SK-N-SH (cell line): Measurements from ENCODE around the gene SEC14L5. TPM values are rescaled to one million over a fixed set of nuclear protein-coding genes. Genes with fewer than 3 reads are reported as not detected.
"Not testable (repeated sequence)": the region's sequence is repeated elsewhere in the genome, so short reads cannot be mapped to it uniquely, and the experiment has no call there.

Experiments used
- CTCF ChIA-PET: fragments of 300-600, 350-600 bp; formaldehyde crosslinking; extraction: SDS; loops from one replicate; lab custom pipeline; 2021; lab: Yijun Ruan, JAX
- POLR2A ChIA-PET: fragments of 350-600 bp; sonication (Branson Sonifier 250); formaldehyde crosslinking; extraction: SDS; loops from one replicate; lab custom pipeline; 2020; ENCODE audit warnings: antibody characterized with exemption, inconsistent platforms; lab: Yijun Ruan, JAX
- DNase-seq: peaks from one replicate; pipeline ENCODE4 v3.0.0; 2012
- H2AFZ ChIP-seq: fragments of 200-600 bp; sonication (generic); 2 replicates; pipeline ENCODE4 v1.8.1; 2016; ENCODE audit warnings: antibody characterized with exemption, mild to moderate bottlenecking, low read depth
- H3F3A ChIP-seq: fragments of 200-600 bp; sonication (generic); replicated peaks from 2 replicates; pipeline ENCODE3; 2016; ENCODE audit warnings: antibody characterized with exemption, mild to moderate bottlenecking; ENCODE audit not compliant: insufficient read depth
- H3K27ac ChIP-seq, 2 experiments: fragments of 200-500 bp in 1 of 2; fragments of 200-600 bp in 1 of 2; sonication (Bioruptor generic) in 1 of 2; sonication (generic), shearing (Covaris generic) in 1 of 2; 2 replicates each; pipeline versions ENCODE4 v1.5.1 to v1.6.1; 2014 to 2016; ENCODE audit warnings: low read depth in 2 of 2, inconsistent platforms in 1 of 2, low read length in 1 of 2, mild to moderate bottlenecking in 1 of 2, mixed read lengths in 1 of 2
- H3K27me3 ChIP-seq: fragments of 200-600 bp; sonication (generic), shearing (Covaris generic); 2 replicates; pipeline ENCODE4 v1.6.1; 2016; ENCODE audit warnings: mixed run types; ENCODE audit not compliant: insufficient read depth
- H3K36me3 ChIP-seq, 2 experiments: fragments of 200-500 bp in 1 of 2; fragments of 200-600 bp in 1 of 2; sonication (Bioruptor generic) in 1 of 2; sonication (generic) in 1 of 2; replicated peaks in 1 of 2; 2 replicates each; pipeline versions ENCODE3 to v1.5.1; 2014 to 2016; ENCODE audit warnings: low read length in 1 of 2, mild to moderate bottlenecking in 1 of 2; ENCODE audit not compliant: insufficient read depth in 2 of 2, control insufficient read depth in 1 of 2
- H3K4me1 ChIP-seq, 2 experiments: fragments of 200-500 bp in 1 of 2; fragments of 200-600 bp in 1 of 2; sonication (Bioruptor generic) in 1 of 2; sonication (generic), shearing (Covaris generic) in 1 of 2; 2 replicates each; pipeline versions ENCODE4 v1.5.1 to v1.6.1; 2014 to 2016; ENCODE audit warnings: low read depth in 1 of 2, low read length in 1 of 2, mixed run types in 1 of 2; ENCODE audit not compliant: insufficient read depth in 2 of 2, control insufficient read depth in 1 of 2
- H3K4me2 ChIP-seq: fragments of 200-600 bp; sonication (generic), shearing (Covaris generic); 2 replicates; pipeline ENCODE4 v1.6.1; 2017; ENCODE audit warnings: mixed run types
- H3K4me3 ChIP-seq, 2 experiments: fragments of 200-500 bp in 1 of 2; fragments of 200-600 bp in 1 of 2; sonication (Bioruptor generic) in 1 of 2; sonication (generic), shearing (Covaris generic) in 1 of 2; 2 replicates each; pipeline versions ENCODE4 v1.5.1 to v1.8.1; 2014 to 2016; ENCODE audit warnings: low read depth in 2 of 2, inconsistent platforms in 1 of 2, low read length in 1 of 2, mild to moderate bottlenecking in 1 of 2, mixed read lengths in 1 of 2, moderate library complexity in 1 of 2
- H3K79me2 ChIP-seq: fragments of 200-600 bp; sonication (generic); 2 replicates; pipeline ENCODE4 v1.8.1; 2017; ENCODE audit warnings: mild to moderate bottlenecking; ENCODE audit not compliant: insufficient read depth
- H3K9ac ChIP-seq: fragments of 200-600 bp; sonication (generic); 2 replicates; pipeline ENCODE4 v1.6.1; 2017; ENCODE audit warnings: mixed run types
- H3K9me2 ChIP-seq: fragments of 200-600 bp; sonication (generic); 2 replicates; pipeline ENCODE4 v1.6.1; 2017; ENCODE audit warnings: mixed run types
- H3K9me3 ChIP-seq: fragments of 200-600 bp; sonication (generic); 2 replicates; pipeline ENCODE4 v1.6.1; 2017; ENCODE audit warnings: mixed run types, mild to moderate bottlenecking, moderate library complexity
- H4K20me1 ChIP-seq: fragments of 200-600 bp; sonication (generic); 2 replicates; pipeline ENCODE4 v1.6.1; 2017; ENCODE audit warnings: mild to moderate bottlenecking, mixed run types; ENCODE audit not compliant: insufficient read depth
- FOXJ3 ChIP-seq: sonication (generic); formaldehyde crosslinking; IDR thresholded peaks from 2 replicates; pipeline ENCODE4 v1.5.1; 2020; ENCODE audit warnings: mild to moderate bottlenecking, missing genetic modification reagents
- JUND ChIP-seq: IDR thresholded peaks from 2 replicates; pipeline ENCODE4 v1.4.0; 2012
- NRF1 ChIP-seq: IDR thresholded peaks from 2 replicates; pipeline ENCODE4 v1.6.1; 2012; ENCODE audit warnings: low read depth, mild to moderate bottlenecking, low read length
- POLR2AphosphoS5 ChIP-seq: IDR thresholded peaks from 2 replicates; pipeline ENCODE4 v1.6.1; 2012; ENCODE audit warnings: low read depth, low read length
- RAD21 ChIP-seq: IDR thresholded peaks from 2 replicates; pipeline ENCODE4 v1.6.1; 2012; ENCODE audit warnings: mild to moderate bottlenecking, low read length
- RCOR1 ChIP-seq: fragments of 150-350 bp; IDR thresholded peaks from 2 replicates; pipeline ENCODE4 v1.6.1; 2017; ENCODE audit warnings: antibody characterized with exemption, low read length
- REST ChIP-seq: IDR thresholded peaks from 2 replicates; pipeline ENCODE4 v1.6.1; 2012; ENCODE audit warnings: mild to moderate bottlenecking, low read depth, low read length, moderate library complexity
- TEAD4 ChIP-seq: IDR thresholded peaks from 2 replicates; pipeline ENCODE4 v1.4.0; 2012; ENCODE audit warnings: mild to moderate bottlenecking, borderline replicate concordance; ENCODE audit not compliant: insufficient read depth
- YY1 ChIP-seq: IDR thresholded peaks from 2 replicates; pipeline ENCODE4 v1.4.0; 2012; ENCODE audit warnings: low read depth, mild to moderate bottlenecking
- WGBS: methylation state at CpG from one replicate; pipeline ENCODE4 v1.1.6; 2017; ENCODE audit warnings: low lambda C conversion rate; 5-methylcytosine and 5-hydroxymethylcytosine counted together
- polyA plus RNA-seq, 3 experiments: library from polyadenylated mRNA; depleted of rRNA; stranded (reverse); fragments of >200 nt; gene quantifications; 2 replicates each; pipeline ENCODE4 v1.2.3, GENCODE V29; 2012

Gene SEC14L5
- polyA plus RNA-seq, 1 of the 3 experiments (the other 2 are of a cell fraction) = 0.08 TPM

- no peak overlapping the region for H2AFZ ChIP-seq
- no peaks in the 10 kb centered on the region for H3K79me2 ChIP-seq
- CTCF ChIA-PET = no interaction called here
- no peaks in the 10 kb centered on the region for H3K9me2 ChIP-seq
- POLR2A ChIA-PET = no interaction called here
- no peak overlapping the region for H3K9ac ChIP-seq
- no peak overlapping the region for H3K27ac ChIP-seq
- H4K20me1 ChIP-seq = no peaks in the 10 kb centered on the region
- H3K4me2 ChIP-seq = no peak overlapping the region
- no peak for TF ChIP-seq RAD21
- no peaks in the 10 kb centered on the region for H3F3A ChIP-seq
- 65% methylated on average over 2 of the region's 2 CpGs for WGBS
- 0 out of 2 replicates have a peak, but pooled peaks cover 6% of the 10 kb centered on the region for H3K9me3 ChIP-seq
- H3K36me3 ChIP-seq = no peaks in the 10 kb centered on the region
- DNase-seq = no peak
- H3K4me3 ChIP-seq = no peak overlapping the region
- H3K4me1 ChIP-seq = peaks cover 0 to 9% of the 10 kb centered on the region in 2 experiments; a peak in 1 of 4 replicates
- H3K27me3 ChIP-seq = no peaks in the 10 kb centered on the region
Observed at GRCh38 chr16:4926928-4927327, 31.2 kb upstream of the SEC14L5 start.

DNA sequence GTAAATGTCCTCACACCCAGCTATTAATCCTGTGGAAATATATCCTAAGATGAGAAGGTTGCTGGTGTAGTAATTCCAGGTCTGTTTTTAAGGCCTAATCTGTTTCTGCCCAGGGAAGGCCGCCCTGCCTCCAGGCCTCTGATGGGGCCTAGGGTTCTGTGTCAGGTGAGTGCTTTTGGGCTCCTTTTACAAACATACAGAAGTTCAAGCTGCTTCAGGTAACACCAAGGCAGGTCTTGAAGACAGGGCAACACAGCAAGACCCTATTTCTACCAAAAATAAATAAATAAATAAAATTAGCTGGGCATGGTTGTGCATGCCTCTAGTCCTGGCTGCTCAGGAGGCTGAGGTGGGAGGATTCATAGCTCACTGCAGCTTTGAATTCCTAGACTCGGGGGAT, 30.5 kb upstream of the SEC14L5 start:
- Histone ChIP-seq H3K9ac (no peak overlapping the region), H3K27me3 (no peaks in the 10 kb centered on the region)
- CTCF ChIA-PET = interaction anchor here (0.7 kb wide), 1 partner anchor 9 kb away, joined by 3 read pairs; the partner anchor contains the start of gene PPL
- no peak for TF ChIP-seq YY1
- no peak for TF ChIP-seq RCOR1
- TF ChIP-seq POLR2AphosphoS5 = no peak
- no peak for TF ChIP-seq JUND
- TF ChIP-seq REST = no peak
- no peak for TF ChIP-seq NRF1
- TF ChIP-seq TEAD4 = no peak
- TF ChIP-seq RAD21 = no peak
- TF ChIP-seq, all 33 proteins: peak for 0
- Histone ChIP-seq H3K36me3 (no peaks in the 10 kb centered on the region), H3K4me1 (peaks cover 0 to 9% of the 10 kb centered on the region in 2 experiments; a peak in 1 of 4 replicates), H3K79me2 (no peaks in the 10 kb centered on the region), H3K9me2 (no peaks in the 10 kb centered on the region), H3F3A (no peaks in the 10 kb centered on the region), H4K20me1 (no peaks in the 10 kb centered on the region), H3K4me2 (no peak overlapping the region), H3K9me3 (0 out of 2 replicates have a peak, but pooled peaks cover 6% of the 10 kb centered on the region), H2AFZ (no peak overlapping the region), H3K4me3 (no peak overlapping the region), H3K27ac (no peak overlapping the region)
- 24% methylated on average over 2 of the region's 2 CpGs for WGBS
- no peak for DNase-seq
- POLR2A ChIA-PET = no interaction called here

DNA sequence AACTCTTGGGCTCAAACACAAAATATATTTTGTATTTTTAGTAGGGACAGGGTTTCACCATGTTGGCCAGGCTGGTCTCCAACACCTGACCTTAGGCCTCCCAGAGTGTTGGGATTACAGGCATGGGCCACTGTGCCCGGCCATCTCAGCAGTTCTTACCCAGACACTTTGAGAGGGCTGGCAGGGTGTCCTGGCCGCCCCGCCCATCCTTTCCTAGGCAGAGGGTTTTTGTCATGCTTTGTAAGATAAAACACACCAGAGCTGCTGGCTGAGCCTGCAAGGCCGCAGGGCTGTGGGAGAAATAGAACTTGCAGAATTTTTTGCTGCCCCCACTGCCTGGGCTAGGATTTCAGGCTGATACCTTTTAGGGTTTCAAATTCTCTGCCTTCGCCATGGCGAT, 29.9 kb upstream of the SEC14L5 start:
- no peaks in the 10 kb centered on the region for H3K9me2 ChIP-seq
- 81% methylated on average over 6 of the region's 6 CpGs for WGBS
- H3K9me3 ChIP-seq = 0 out of 2 replicates have a peak, but pooled peaks cover 6% of the 10 kb centered on the region
- H3K36me3 ChIP-seq = no peaks in the 10 kb centered on the region
- H3K4me1 ChIP-seq = peaks cover 0 to 9% of the 10 kb centered on the region in 2 experiments; a peak in 1 of 4 replicates
- no peak overlapping the region for H3K4me2 ChIP-seq
- no peaks in the 10 kb centered on the region for H3K79me2 ChIP-seq
- TF ChIP-seq NRF1 (no peak), FOXJ3 (CRISPR knock-in tag) (no peak)
- no peaks in the 10 kb centered on the region for H4K20me1 ChIP-seq
- CTCF ChIA-PET = no interaction called here
- DNase-seq = no peak
- H3K27me3 ChIP-seq = no peaks in the 10 kb centered on the region
- POLR2A ChIA-PET = no interaction called here
- H3K27ac ChIP-seq = no peak overlapping the region
- H3K9ac ChIP-seq = no peak overlapping the region
- H3F3A ChIP-seq = no peaks in the 10 kb centered on the region
- H3K4me3 ChIP-seq = no peak overlapping the region
- H2AFZ ChIP-seq = no peak overlapping the region

DNA sequence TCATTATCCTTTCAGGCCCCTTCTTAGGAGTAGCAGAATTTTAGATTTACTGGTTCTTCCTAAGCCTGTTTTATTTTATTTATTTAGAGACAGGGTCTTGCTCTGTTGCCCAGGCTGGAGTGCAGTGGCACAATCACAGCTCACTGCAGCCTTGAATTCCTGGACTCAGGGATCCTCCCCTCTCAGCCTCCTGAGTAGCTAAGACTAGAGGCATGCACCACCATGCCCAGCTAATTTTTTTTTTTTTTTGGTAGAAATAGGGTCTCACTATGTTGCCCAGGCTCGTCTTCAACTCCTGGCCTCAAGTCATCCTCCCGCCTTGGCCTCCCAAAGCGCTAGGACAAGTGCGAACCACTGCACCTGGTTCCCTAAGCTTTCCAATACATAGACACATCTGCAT, 28.5 kb upstream of the SEC14L5 start:
- not testable (repeated sequence) for DNase-seq, H2AFZ ChIP-seq, H3K9ac ChIP-seq, H3K27me3 ChIP-seq, H3K27ac ChIP-seq, H3K4me2 ChIP-seq, H3K79me2 ChIP-seq, H3K36me3 ChIP-seq, H3F3A ChIP-seq, H3K4me3 ChIP-seq, H4K20me1 ChIP-seq, H3K9me2 ChIP-seq, H3K4me1 ChIP-seq, H3K9me3 ChIP-seq
- ChIA-PET POLR2A (interaction anchor here (0.7 kb wide), 1 partner anchor 56 kb away, joined by 3 read pairs; no protein-coding TSS in a partner anchor), CTCF (interaction anchor here (1.8 kb wide), 1 partner anchor 26 kb away, joined by 7 read pairs; no protein-coding TSS in a partner anchor)
- WGBS = 97% methylated on average over 4 of the region's 4 CpGs
